ENCODE data around the gene CLDN11.

The CLDN11 gene

GRCh38 chr3:170428095-170428494 lies 9.4 kb downstream of the CLDN11 start:
- DNase-seq, result no peak

DNA sequence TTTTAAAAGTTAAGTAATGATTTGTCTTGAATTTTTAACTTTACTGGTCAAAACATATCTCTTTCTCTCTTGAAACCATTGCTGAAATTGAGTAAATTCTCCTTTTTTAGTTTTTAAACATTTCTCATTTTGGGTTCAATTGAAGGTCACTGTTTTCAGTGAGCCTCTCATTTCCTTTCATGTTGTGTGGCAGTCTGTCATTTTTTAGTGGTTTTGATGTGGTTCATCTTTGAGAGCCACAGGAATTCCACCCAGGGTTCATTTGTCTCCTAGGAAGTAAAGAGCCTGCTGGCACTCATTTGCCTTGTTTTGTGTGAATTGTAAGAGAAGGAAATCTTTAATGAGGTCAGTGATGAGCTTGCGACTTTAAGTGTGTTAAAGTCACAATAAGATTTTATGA lies 10.4 kb downstream of the CLDN11 start:
- no peak for DNase-seq

- DNase-seq, result no peak
Measured at GRCh38 chr3:170431054-170431453, 12.4 kb downstream of the CLDN11 start.

DNA sequence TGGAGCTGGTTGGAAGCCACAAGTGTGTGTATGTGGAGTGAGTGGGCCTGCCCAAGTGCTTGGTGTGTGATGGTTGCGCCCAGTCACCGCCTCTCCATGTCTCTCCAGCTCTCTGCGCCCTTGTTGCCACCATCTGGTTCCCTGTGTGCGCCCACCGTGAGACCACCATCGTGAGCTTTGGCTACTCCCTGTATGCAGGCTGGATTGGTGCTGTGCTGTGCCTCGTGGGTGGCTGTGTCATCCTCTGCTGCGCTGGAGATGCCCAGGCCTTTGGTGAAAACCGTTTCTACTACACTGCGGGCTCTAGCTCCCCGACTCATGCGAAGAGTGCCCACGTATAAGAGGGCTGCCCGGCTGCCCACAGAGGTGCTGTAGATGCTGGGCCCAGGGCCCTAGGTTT lies 13.7 kb downstream of the CLDN11 start:
- no peak for DNase-seq

DNA sequence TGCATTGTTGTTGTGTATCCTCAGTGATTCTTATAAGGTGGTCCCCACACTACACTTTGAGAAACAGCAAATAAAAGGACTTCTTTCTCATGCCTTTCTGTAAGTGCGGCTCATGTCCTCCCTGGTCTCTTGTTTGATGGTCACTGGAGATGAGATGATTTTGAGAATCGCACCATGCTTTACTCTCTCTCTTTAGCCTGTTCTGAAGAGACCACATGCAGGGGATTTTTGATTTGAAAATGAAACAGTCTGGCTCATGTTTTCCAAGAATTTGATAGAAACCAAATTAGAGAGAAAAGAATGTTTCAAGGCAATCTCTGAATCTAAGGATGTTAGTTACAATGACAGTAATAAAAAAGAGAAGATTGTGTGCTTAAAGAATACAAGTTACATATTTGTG lies 18.0 kb downstream of the CLDN11 start:
- no peak for DNase-seq

GRCh38 chr3:170437176-170437575 lies 18.5 kb downstream of the CLDN11 start:
- no peak for DNase-seq

DNA sequence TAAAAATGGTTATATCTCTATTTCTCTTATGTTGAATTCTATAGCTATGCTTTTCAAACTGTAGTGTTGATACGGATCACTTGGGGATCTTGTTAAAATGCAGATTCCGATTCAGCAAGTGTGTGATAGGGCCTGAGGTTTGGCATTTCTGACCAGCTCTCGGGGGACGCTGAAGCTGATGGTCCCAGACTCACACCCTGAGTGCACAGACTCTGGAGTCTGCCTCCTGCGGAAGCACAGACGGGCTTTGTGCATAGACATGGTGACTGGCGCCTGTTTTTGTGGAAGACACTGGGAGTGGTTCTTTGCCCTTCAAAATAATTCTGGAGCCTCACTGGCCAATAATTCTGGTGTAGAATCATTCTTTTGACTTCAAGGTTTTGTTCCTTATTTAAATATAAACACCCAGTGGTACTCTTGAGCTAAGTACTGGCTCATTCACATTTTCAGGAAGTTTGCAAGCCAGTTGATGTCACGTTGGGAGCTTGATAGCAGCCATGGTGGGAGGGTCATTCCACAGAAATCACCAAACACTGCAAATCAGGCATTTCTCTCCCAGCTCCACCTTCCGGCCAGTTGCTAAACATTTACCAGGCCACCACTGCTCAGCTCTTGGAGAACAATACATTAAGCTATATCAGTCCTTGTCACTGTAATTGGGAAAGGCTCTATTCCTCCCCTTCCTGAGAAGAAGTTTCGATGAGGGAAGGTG lies 19.2 kb downstream of the CLDN11 start:
- DNase-seq, result no peak

DNA sequence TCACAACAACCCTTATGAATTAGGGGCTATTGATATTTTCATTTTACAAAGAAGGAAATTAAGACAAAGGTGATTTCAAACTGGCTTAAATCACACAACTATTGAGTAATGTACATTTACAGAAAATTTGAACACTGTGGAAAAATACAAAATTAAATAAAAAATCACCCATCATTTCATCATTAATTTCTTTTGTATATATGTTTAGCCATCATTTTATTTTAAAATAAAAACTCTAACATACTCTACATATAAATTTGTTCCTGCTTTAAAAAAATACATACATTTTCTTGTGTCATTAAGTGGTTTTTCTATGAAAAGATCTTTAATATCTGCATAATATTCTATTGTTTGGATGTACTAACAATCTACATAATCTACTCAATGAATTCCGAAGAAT lies 20.2 kb downstream of the CLDN11 start:
- no peak for DNase-seq

DNA sequence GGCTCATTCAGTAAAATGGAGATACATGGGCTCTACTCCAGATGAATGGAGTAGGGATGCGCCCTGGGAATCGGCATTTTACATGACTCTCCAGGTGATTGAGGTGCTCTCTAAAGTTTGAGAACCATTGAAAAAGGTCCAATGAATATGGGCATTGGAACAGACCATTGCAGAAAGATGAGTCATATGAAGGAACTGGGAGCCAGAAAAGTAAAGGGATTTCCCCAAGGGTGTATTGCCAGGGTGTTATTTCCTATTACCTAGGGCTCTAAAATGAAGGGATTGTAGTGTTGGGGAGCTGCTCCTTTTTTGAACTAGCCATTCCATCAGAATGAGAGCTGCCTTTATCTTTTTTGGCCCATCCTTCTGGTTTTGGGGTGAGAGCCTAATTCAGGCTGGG lies 21.7 kb downstream of the CLDN11 start:
- DNase-seq, result no peak

GRCh38 chr3:170441412-170441811 lies 22.7 kb downstream of the CLDN11 start:
- no peak for DNase-seq

- DNase-seq, result no peak
Measured at GRCh38 chr3:170442947-170443346, 24.3 kb downstream of the CLDN11 start.

- DNase-seq, result no peak
Measured at GRCh38 chr3:170443457-170443856, 24.8 kb downstream of the CLDN11 start.

GRCh38 chr3:170448584-170448983 lies 29.9 kb downstream of the CLDN11 start:
- no peak for DNase-seq

DNA sequence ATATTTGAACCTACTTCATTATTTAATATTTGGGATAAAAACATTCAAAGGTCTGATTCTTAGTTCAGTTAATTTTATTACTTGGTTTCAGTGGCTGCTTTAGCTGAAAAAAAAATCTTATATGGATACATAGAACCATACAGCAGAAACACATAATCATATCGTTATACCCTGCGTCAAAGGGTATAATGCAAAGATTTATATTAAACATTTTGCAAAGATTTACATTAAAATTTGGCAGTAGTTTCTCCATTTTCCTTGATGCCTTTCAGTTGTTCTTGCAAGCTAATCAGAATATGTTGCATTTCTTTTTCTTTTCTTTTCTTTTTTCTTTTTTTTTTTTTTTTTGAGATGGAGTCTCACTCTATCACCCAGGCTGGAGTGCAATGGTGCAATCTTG lies 31.4 kb downstream of the CLDN11 start:
- DNase-seq, result no peak

DNA sequence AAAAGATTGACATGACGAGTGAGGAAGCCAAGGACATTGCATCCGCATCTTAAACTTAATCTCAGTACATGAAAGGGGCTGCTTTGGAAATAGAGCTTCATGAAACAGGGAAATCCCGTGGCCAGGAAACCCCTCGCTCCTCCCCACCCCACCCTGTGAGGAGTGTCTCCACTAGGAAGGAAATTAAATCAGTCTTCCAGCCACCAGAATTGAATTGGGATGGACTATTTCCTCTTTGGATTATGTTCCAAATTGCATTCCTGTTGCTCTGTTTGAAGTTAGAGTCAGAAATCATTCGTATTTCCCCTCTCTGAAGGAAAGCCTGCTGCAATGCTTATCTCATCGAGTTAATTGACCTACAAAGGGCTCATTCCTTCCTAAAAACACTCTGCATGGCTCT lies 35.8 kb downstream of the CLDN11 start:
- DNase-seq, result no peak

GRCh38 chr3:170458285-170458684 lies 39.6 kb downstream of the CLDN11 start:
- DNase-seq, result no peak

DNA sequence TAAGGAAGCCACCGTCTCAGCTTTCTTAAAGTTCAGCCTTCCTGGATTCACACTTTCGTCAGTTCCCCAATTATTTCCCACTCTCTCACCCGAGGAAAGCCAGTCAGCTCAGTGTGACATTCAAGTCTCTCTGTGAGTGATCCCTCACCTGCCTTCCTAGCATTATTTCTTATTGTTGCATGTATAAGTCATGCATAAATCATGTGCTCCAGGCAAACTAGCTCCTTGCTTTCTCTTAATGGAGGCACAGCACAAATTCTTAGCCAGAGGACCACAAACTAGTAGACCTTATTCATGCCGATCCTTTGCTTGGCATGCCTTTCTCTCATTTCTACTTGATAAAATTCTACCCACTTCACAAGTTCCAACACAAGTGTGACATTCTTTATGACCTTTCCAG lies 44.3 kb downstream of the CLDN11 start:
- DNase-seq, result no peak

GRCh38 chr3:170465955-170466354 lies 47.3 kb downstream of the CLDN11 start:
- no peak for DNase-seq

GRCh38 chr3:170467007-170467406 lies 48.3 kb downstream of the CLDN11 start:
- DNase-seq, result no peak

GRCh38 chr3:170467571-170468147 lies 49.0 kb downstream of the CLDN11 start:
- DNase-seq, result peak; percentile 37

- DNase-seq, result peak; percentile 11
Measured at GRCh38 chr3:170469151-170470062, 50.7 kb downstream of the CLDN11 start.

DNA sequence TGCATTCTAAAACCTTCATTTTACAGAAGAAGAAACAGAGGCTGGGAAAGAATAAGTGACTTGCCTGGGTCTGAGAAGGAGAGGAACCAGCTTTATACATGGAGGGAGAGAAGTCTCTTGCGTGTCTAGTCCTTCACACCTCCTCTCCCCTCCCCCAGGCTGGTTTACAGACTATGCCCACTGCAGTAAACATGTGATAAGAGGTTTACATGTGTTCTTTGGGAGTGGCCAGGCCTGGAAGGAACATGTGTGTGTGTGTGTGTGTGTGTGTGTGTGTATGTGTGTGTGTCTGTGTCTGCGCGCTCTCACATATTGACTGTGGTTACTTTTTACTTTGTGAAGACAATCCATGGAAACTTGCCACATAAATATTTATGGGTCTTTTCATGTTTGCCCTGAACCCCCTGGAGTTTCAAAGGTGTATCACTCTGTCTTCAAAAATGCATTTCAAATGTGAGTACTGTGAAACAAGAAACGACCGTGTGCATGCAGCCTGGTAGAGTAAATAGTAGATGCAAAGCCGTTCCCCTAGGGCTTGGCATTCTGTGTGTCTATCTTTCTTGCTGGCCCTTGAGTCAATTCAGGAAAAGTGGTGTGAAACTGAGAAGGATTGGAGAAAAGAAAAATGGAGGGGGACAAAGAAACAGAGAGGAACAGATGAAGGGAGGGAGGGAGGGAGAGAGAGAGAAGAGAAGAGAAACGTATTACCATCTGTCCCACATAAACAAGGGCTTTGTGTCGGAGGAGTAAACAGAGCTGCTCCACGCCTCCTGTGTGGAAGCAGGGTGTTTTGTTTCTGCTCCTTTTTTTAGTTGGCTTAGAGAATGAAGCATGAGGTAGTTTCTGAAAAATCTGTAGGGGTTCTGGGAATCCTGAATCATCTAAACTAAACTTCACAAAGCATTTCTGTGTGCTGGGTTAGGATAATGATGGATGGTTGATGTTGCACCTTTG lies 51.7 kb downstream of the CLDN11 start:
- DNase-seq, result no peak

GRCh38 chr3:170471149-170471548 lies 52.5 kb downstream of the CLDN11 start:
- no peak for DNase-seq
